Fibroblast of pulmonary artery (primary cell): Measurements from ENCODE around the gene MRPL4.
A peak's percentile ranks its signal among the peaks of the same experiment; 100 is the strongest.
"Not testable (repeated sequence)": the region's sequence is repeated elsewhere in the genome, so short reads cannot be mapped to it uniquely, and the experiment has no call there.

Source experiments
- DNase-seq: peaks from one replicate; pipeline ENCODE4 v3.0.0-alpha.2; 2010; ENCODE audit warnings: low read depth
- H3K4me3 ChIP-seq: replicated peaks from 2 replicates; pipeline ENCODE4 v1.5.1; 2011; ENCODE audit warnings: low read depth, mild to moderate bottlenecking, control low read depth, low read length, moderate library complexity
- CTCF ChIP-seq: IDR thresholded peaks from 2 replicates; pipeline ENCODE4 v1.5.1; 2011; ENCODE audit warnings: mild to moderate bottlenecking, control low read depth, low read length, inconsistent platforms; ENCODE audit errors: missing control alignments

The MRPL4 gene

GRCh38 chr19:10228920-10229319, 23.1 kb upstream of the MRPL4 start:
- peak; percentile 69 for DNase-seq
- peak; percentile 61 for TF ChIP-seq CTCF
- H3K4me3 ChIP-seq = peak overlapping the region; percentile 18

DNA sequence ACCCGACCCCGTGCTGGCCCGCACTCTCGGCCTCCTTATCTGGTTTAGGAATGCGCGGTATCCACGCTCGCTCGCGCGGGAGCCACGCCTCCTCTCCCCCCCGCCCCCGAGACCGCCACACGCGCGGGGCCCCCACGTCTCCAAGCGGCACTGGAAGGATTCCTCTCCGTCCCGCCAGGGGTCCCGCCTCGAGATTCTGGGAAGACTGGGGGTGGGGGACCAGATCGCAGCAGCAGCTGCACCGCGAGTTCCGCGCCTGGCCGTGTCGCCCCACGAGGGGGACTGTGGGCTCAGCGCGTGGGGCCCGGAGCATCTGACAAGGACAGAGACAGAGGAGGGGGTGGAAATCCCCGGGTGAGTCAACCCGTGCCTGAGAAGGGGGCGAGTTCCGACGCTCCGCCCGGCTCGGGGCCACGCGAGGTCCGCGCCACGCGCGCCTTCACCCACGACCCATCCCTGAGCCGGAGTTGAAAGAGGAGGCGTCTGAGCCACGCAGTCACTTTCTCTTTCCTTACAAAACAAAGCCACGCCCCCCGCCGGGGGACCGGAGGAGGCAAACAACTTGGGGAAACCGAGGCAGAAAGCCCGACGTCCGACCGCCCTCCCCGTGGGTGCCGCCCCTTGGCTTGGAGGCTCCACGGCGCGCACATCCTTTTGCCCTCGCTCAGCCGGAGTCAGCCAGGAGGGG, 21.7 kb upstream of the MRPL4 start:
- TF ChIP-seq CTCF = no peak
- peak; percentile 61 for DNase-seq
- H3K4me3 ChIP-seq = peak overlapping the region; percentile 90

GRCh38 chr19:10230861-10231611, 21.0 kb upstream of the MRPL4 start, which contains the start of gene S1PR2:
Gene S1PR2, minus strand, starts transcription at chr19:10231331. Its CDS starts 6,426 bp downstream, at chr19:10224905.
- TF ChIP-seq CTCF = no peak
- peak within 1 kb of the TSS; percentile 90 for H3K4me3 ChIP-seq
- peak; percentile 87 for DNase-seq

DNA sequence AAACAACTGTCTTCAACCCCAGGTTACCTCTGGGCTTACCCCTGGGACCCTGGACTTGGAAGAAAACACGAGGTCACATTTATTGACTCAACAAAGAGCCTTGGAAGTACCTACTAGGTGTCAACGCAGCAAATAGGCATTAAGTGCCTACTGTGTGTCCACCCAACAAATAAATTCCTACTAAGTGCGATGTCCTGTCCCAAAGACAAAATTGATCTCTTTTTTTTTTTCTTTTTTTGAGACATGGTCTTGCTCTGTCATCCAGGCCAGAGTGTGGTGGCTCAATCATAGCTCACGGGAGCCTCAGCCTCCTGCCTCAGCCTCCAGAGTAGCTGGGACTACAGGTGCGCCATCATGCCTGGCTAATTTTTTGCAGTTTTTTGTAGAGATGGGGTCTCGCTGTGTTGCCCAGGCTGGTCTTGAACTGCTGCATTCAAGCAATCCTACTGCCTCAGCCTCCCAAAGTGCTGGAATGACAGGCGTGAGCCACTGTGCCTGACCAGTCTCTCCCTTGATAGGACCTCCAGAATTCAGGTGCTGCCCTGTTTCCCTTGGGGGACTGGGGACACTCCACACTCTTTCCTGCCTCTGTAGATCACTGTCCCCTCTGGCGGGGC, 20.3 kb upstream of the MRPL4 start:
- peak overlapping the region; percentile 90 for H3K4me3 ChIP-seq

GRCh38 chr19:10233946-10234345, 18.1 kb upstream of the MRPL4 start:
- TF ChIP-seq CTCF = no peak
- no peak for DNase-seq
- no peak overlapping the region for H3K4me3 ChIP-seq

More for the DNA sequence above, 20.3 kb upstream of the MRPL4 start:
- no peak for TF ChIP-seq CTCF
- DNase-seq = no peak

GRCh38 chr19:10235003-10235402, 17.0 kb upstream of the MRPL4 start:
- no peak for TF ChIP-seq CTCF
- no peak for DNase-seq
- H3K4me3 ChIP-seq = no peak overlapping the region

GRCh38 chr19:10235409-10235808, 16.6 kb upstream of the MRPL4 start:
- not testable (repeated sequence) for DNase-seq, H3K4me3 ChIP-seq
